Central memory CD4-positive, alpha-beta T cell (primary cell): ENCODE measurements around the gene PDK1.

ENCODE experiments used
- DNase-seq: peaks from one replicate; pipeline ENCODE4 v3.0.0; 2022

PDK1 gene

GRCh38 chr2:172642301-172643020 lies 86.6 kb downstream of the PDK1 start:
- DNase-seq: no peak

GRCh38 chr2:172643142-172643541 lies 87.3 kb downstream of the PDK1 start:
- DNase-seq: no peak

- no peak for DNase-seq
Measured at GRCh38 chr2:172647439-172647838, 91.5 kb downstream of the PDK1 start.

- DNase-seq: no peak
Measured at GRCh38 chr2:172655091-172655837, 99.4 kb downstream of the PDK1 start.

GRCh38 chr2:172655838-172656573 lies 100.1 kb downstream of the PDK1 start:
- no peak for DNase-seq
